Measurements from ENCODE around the gene BPTF. TPM values are rescaled to one million over a fixed set of nuclear protein-coding genes. Genes with fewer than 3 reads are reported as not detected.
"Not testable (repeated sequence)": the region's sequence is repeated elsewhere in the genome, so short reads cannot be mapped to it uniquely, and the experiment has no call there.

BPTF gene
- polyA plus RNA-seq, 3 donors from 2014 or later, result 5.0 to 30.9 (median 14.3) TPM

DNA sequence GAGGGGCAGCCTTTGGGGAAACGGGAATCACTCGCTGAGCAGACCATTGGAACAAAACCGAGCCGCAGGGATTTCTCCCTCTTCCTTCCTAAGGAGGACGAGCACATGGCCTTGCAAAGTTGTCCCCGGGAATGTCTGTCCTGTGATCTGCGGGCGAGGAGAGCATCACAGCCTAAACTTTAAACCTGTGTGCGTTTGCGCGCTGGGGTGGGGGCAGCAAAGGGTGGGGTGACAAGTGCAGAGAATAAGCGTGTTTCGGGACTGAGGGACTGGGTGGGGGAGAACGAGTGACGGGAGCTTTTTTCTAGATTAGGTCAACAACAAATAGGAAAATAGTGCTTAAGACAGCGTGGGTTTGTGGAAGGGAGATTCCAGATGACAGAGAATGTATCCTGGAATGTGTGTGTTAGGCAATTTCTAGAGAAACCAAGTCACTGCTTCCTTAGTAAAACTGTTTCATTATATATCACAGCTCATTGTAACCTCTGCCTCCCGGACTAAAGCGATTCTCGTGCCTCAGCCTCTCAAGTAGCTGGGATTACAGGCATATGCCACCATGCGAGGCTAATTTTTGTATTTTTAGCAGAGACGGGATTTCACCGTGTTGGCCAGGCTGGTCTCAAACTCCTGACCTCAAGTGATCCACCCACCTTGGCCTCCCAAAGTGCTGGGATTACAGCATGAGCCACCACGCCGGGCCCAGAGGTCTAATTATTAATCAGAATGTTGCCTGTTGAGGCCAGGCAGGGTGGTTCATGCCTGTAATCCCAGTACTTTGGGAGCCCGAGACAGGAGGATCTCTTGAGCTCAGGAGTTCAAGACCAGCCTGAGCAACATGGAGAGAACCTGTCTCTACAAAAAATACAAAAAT lies 171.2 kb downstream of the BPTF start, which contains the start of gene C17orf58:
Gene C17orf58 (minus strand): TSS at position 169 of the 871 bp plus-strand sequence. CDS start 271 bp downstream, outside the sequence.
- H3K9me3 Mint-ChIP-seq, H3K36me3 Mint-ChIP-seq, DNase-seq: not testable (repeated sequence)
- H3K4me3 Mint-ChIP-seq, result peak within 1 kb of the TSS; percentile 79 to 92 (median 89)
- H3K27me3 Mint-ChIP-seq (ENCODE audit: low read depth in 3 of 3), result peaks cover 13 to 33% (median 16%) of the 10 kb centered on the region in 3 donors
- H3K4me1 Mint-ChIP-seq, result peaks cover 28 to 34% of the 10 kb centered on the region in 2 donors
- peak within 1 kb of the TSS in 5 of 6 donors; percentile 19 to 89 (median 58) for H3K27ac Mint-ChIP-seq

DNA sequence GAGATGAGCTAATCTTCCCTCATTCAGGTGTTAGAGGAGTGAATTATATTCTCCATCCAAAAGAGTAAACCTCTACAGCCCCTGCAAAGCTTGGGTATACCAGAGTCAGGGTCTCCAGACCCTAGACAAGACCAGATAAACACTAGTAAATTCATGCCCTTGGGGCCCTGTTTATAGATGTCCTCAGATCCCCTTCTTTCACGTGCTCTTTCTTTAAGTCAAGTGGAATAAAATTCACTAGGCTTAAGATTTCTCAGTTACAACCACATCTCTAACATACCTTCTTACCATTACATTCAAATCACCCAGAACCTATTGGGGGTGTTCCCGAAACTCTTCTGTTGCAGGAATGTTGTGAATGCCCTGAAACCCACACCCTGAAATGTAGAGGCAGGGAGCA lies 173.2 kb downstream of the BPTF start:
- no peaks in the 10 kb centered on the region for H3K36me3 Mint-ChIP-seq
- H3K9me3 Mint-ChIP-seq, result no peaks in the 10 kb centered on the region
- DNase-seq, result no peak
- H3K4me3 Mint-ChIP-seq, result no peak overlapping the region
- peaks cover 8 to 30% (median 12%) of the 10 kb centered on the region in 3 donors for H3K27me3 Mint-ChIP-seq (ENCODE audit: low read depth in 3 of 3)
- H3K27ac Mint-ChIP-seq, result no peak overlapping the region
- H3K4me1 Mint-ChIP-seq, result peaks cover 20 to 28% of the 10 kb centered on the region in 2 donors

DNA sequence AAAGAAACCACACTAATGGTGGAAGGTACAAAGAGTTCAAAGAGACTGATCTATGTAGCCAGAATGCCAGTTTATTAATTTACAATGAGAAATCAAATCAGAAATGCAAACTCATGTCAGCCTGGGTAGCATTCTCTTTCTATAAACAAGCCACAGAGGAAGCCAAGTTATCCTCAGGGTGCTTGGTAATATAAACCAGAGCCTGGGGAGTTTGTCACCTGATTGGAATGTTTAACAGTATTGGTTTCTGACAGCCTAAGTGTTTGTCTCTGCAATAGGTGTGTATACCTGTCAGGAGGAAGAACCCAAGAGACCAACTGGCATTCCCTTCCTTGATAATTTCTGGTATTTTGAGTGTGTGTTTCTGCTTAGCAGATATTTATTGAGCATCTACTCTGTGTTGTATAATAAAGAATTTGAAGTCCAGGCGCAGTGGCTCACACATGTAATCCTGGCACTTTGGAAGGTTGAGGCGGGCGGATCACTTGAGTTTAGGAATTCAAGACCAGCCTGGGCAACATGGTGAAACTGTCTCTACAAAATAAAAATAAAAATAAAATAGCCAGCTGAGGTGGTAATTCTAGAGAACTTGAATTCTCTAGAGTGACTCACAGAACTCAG lies 174.1 kb downstream of the BPTF start:
- Mint-ChIP-seq H3K4me3 (no peak overlapping the region), H3K9me3 (no peaks in the 10 kb centered on the region), H3K36me3 (no peaks in the 10 kb centered on the region), H3K27ac (no peak overlapping the region), H3K27me3 (ENCODE audit: low read depth in 3 of 3) (peaks cover 8 to 23% (median 12%) of the 10 kb centered on the region in 3 donors), H3K4me1 (peaks cover 19 to 23% of the 10 kb centered on the region in 2 donors)
- no peak for DNase-seq

DNA sequence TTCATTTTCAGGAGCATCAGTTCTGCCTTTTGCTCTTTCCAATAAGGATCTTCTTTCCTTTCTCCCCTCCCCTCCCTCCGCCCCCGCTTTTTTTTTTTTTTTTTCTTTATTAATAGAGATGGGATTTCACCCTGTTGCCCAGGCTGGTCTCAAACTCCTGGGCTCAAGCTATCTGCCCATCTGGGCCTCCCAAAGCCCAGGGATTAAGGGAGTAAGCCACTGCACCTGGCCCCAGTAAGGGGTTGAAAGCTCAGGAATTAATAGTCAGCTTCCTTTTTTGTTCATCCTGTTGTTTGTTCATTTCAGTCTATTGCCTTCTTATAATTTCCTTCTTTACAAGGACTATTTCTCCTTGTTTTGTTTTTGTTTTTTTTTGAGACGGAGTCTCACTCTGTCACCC lies 178.9 kb downstream of the BPTF start:
- no peaks in the 10 kb centered on the region for H3K9me3 Mint-ChIP-seq
- DNase-seq, result no peak

DNA sequence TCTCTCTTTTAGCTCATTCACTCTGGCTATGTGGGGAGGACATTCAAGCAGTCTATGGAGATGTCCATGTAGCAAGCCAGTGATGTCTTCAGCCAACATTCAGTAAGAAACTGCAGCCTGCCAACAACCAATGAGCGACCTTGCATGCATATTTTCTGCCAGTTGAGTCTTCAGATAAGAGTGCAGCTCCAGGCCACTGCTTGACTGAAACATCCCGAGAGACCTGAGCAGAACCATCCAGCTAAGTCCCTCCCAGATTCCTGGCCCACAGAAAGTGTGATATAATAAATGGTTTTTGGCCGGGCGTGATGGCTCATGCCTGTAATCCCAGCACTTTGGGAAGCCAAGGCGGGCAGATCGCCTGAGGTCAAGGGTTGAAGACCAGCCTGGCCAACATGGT lies 181.5 kb downstream of the BPTF start:
- no peaks in the 10 kb centered on the region for H3K36me3 Mint-ChIP-seq
- peaks cover 0 to 2% (median 0%) of the 10 kb centered on the region in 6 donors for H3K9me3 Mint-ChIP-seq
- H3K27me3 Mint-ChIP-seq (ENCODE audit: low read depth in 3 of 3), result peaks cover 0 to 2% (median 0%) of the 10 kb centered on the region in 3 donors
- H3K4me1 Mint-ChIP-seq, result peaks cover 5 to 7% of the 10 kb centered on the region in 2 donors
- no peak for DNase-seq
- H3K27ac Mint-ChIP-seq, result no peak overlapping the region
- no peak overlapping the region for H3K4me3 Mint-ChIP-seq

More for the DNA sequence above, 178.9 kb downstream of the BPTF start:
- H3K27ac Mint-ChIP-seq, result no peak overlapping the region
- H3K4me3 Mint-ChIP-seq, result no peak overlapping the region
- H3K36me3 Mint-ChIP-seq, result no peaks in the 10 kb centered on the region
- peaks cover 0 to 2% (median 0%) of the 10 kb centered on the region in 3 donors for H3K27me3 Mint-ChIP-seq (ENCODE audit: low read depth in 3 of 3)
- H3K4me1 Mint-ChIP-seq, result no peaks in the 10 kb centered on the region

DNA sequence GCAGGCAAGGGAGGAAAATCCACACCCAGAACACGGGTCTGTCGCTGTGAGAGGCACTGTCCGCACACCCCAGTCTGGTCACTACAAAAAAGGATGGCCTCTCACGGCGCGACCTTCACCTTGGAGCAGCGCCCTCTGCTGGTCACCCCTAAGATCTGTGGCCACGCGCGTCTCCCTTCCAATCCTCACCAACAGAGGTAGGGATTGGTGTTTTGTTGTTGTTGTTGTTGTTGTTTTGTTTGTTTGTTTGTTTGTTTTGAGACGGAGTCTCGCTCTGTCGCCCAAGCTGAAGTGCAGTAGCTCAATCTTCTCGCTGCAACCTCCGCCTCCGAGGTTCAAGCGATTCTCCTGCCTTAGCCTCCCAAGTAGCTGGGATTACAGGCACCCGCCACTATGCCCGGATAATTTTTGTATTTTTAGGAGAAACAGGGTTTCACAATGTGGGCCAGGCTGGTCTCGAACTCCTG lies 185.9 kb downstream of the BPTF start:
- H3K9me3 Mint-ChIP-seq, result peaks cover 0 to 2% (median 0%) of the 10 kb centered on the region in 6 donors
- peak overlapping the region; percentile 54 to 76 (median 72) for H3K4me3 Mint-ChIP-seq
- H3K36me3 Mint-ChIP-seq, result peaks cover 0 to 3% (median 0%) of the 10 kb centered on the region in 3 donors
- H3K4me1 Mint-ChIP-seq, result peaks cover 7 to 8% of the 10 kb centered on the region in 2 donors
- peaks cover 0 to 2% (median 0%) of the 10 kb centered on the region in 3 donors for H3K27me3 Mint-ChIP-seq (ENCODE audit: low read depth in 3 of 3)
- DNase-seq, result peak; percentile 61 to 68 (median 62)
- H3K27ac Mint-ChIP-seq, result no peak overlapping the region

DNA sequence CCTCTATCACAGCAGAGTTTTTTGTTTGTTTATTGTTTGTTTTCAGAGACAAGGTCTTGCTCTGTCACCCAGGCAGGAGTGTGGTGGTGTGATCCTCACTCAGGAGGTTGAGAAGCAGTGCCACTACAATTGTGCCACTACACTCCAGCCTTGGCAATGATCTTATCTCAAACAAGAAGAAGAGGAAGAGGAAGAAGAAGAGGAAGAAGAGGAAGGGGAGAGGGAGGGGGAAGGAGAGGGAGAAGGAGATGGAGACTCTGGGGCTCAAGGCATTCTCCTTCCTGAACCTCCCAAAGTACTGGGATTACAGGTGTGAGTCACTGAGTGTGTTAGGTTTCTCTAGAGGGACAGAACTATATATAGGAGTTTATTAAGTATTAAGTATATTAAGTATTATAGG lies 188.1 kb downstream of the BPTF start:
- Mint-ChIP-seq H3K27me3 (ENCODE audit: low read depth in 3 of 3) (peaks cover 0 to 2% (median 2%) of the 10 kb centered on the region in 3 donors), H3K27ac (no peak overlapping the region), H3K4me3 (no peak overlapping the region), H3K36me3 (peaks cover 0 to 3% (median 0%) of the 10 kb centered on the region in 3 donors), H3K4me1 (peaks cover 7 to 10% of the 10 kb centered on the region in 2 donors), H3K9me3 (peaks cover 0 to 2% (median 0%) of the 10 kb centered on the region in 6 donors)
- DNase-seq, result no peak

DNA sequence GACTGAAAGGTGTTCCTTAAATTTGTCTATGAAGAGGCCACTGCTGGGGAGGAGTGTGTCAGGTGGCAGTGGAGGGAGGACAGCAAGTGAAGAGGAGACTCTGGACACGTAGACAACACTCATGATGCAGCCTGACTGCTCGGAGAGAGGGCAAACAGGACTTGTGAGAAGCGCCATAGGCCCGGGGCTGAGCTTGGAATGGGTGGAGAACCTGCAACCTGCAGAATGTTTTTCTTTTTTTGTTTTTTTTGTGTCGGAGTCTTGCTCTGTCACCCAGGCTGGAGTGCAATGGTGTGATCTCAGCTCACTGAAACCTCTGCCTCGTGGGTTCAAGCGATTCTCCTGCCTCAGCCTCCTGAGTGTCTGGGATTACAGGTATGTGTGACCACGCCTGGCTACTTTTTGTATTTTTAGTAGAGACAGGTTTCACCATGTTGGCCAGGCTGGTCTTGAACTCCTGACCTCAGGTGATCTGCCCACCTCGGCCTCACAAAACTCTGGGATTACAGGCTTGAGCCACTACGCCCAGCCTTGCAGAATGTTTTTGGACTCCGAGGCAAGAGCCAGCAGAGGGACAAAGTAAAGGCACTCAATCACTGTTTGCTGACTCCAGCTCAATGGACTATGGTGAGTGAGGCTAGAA lies 189.9 kb downstream of the BPTF start:
- Mint-ChIP-seq H3K27me3 (ENCODE audit: low read depth in 3 of 3) (peaks cover 10 to 16% (median 11%) of the 10 kb centered on the region in 3 donors), H3K36me3 (peaks cover 0 to 3% (median 0%) of the 10 kb centered on the region in 3 donors), H3K27ac (peak overlapping the region in 1 of 6 donors; percentile 41), H3K4me3 (peak overlapping the region in 1 of 5 donors; percentile 45), H3K4me1 (peaks cover 17 to 20% of the 10 kb centered on the region in 2 donors), H3K9me3 (peaks cover 0 to 2% (median 0%) of the 10 kb centered on the region in 6 donors)
- no peak for DNase-seq

DNA sequence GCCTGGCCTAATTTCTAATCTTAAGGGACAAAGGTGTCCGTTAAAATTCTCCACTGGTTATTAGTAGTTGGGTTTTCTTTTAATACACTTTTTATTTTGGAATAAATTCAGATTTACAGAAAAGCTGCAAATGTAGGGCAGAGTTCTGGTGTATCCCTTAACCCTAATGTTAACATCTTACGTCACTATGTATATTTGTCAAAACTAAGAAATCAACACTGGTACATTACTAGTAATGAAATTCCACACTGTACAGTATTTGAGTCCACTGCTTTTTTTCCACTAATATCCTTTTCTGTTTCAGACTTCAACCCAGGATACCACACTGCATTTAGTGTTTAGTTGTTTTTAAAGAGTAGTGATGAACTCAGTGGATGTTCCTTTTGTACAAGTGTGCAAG lies 191.5 kb downstream of the BPTF start:
- H3K4me3 Mint-ChIP-seq, result peak overlapping the region in 1 of 5 donors; percentile 21
- no peaks in the 10 kb centered on the region for H3K9me3 Mint-ChIP-seq
- H3K36me3 Mint-ChIP-seq, result peaks cover 0 to 3% (median 0%) of the 10 kb centered on the region in 3 donors
- no peak for DNase-seq
- H3K27ac Mint-ChIP-seq, result peak overlapping the region in 2 of 6 donors; percentile 7 to 62
- H3K4me1 Mint-ChIP-seq, result peaks cover 17 to 21% of the 10 kb centered on the region in 2 donors
- peaks cover 15 to 22% (median 16%) of the 10 kb centered on the region in 3 donors for H3K27me3 Mint-ChIP-seq (ENCODE audit: low read depth in 3 of 3)

GRCh38 chr17:68018493-68018892 lies 193.2 kb downstream of the BPTF start:
- peaks cover 15 to 22% (median 16%) of the 10 kb centered on the region in 3 donors for H3K27me3 Mint-ChIP-seq (ENCODE audit: low read depth in 3 of 3)
- H3K27ac Mint-ChIP-seq, H3K4me3 Mint-ChIP-seq, DNase-seq, H3K9me3 Mint-ChIP-seq, H3K36me3 Mint-ChIP-seq: not testable (repeated sequence)
- H3K4me1 Mint-ChIP-seq, result peaks cover 17 to 21% of the 10 kb centered on the region in 2 donors

DNA sequence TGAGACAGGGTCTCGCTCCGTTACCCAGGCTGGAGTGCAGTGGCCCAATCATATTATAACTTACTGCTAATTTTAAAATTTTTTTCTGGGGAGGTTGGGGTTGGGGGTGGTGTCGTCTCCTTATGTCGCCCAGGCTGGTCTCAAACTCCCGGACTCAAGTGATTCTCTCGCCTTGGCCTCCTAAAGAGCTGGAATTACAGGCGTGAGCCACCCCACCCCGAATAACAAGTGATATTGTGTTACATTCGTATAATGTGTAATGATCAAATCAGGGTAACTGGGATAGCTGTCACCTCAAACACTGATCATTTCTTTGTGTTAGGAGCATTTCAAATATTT lies 194.0 kb downstream of the BPTF start:
- no peak for DNase-seq
- peak overlapping the region; percentile 84 to 93 (median 88) for H3K4me3 Mint-ChIP-seq
- H3K4me1 Mint-ChIP-seq, result peaks cover 17 to 21% of the 10 kb centered on the region in 2 donors
- H3K27me3 Mint-ChIP-seq (ENCODE audit: low read depth in 3 of 3), result peaks cover 15 to 22% (median 16%) of the 10 kb centered on the region in 3 donors
- H3K9me3 Mint-ChIP-seq, result no peaks in the 10 kb centered on the region
- H3K36me3 Mint-ChIP-seq, result peaks cover 0 to 3% (median 0%) of the 10 kb centered on the region in 3 donors
- H3K27ac Mint-ChIP-seq, result peak overlapping the region; percentile 87 to 93 (median 90)

DNA sequence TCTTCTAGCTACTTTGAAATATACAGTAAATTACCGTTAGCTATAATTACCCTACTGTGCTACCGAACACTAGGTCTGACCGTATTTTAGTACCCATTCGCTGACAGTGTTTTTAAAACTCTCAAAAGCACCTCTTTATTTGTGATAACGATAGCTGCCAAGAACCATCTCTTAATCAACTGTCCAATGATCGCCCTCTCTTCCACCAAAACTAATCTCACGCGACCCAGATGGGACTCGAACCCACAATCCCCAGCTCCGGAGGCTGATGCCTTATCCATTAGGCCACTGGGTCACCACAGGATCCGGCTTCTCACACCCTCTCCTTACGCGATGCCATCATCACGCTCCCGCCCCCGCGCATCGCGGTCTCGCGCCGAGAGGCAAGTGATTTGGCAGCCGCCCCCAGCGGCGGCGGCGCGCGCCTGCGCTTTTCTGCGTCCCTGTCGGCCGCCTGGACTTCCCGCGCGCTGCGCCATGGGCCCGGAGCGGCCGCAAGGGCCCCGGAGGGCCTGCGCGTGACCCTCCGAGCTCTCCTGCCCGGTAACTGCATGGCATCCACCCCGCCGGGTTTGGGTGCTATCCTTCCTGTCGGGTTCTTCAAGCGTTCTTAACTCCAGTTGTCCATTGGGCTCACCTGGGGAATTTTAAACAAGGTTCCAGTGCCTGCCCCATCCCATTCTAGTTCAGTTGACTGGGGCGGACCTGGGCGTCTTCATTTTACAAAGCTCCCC lies 194.5 kb downstream of the BPTF start:
- H3K4me1 Mint-ChIP-seq, result peaks cover 17 to 21% of the 10 kb centered on the region in 2 donors
- H3K27ac Mint-ChIP-seq, result peak overlapping the region; percentile 89 to 93 (median 92)
- H3K36me3 Mint-ChIP-seq, result no peaks in the 10 kb centered on the region
- no peaks in the 10 kb centered on the region for H3K9me3 Mint-ChIP-seq
- peak overlapping the region; percentile 84 to 93 (median 88) for H3K4me3 Mint-ChIP-seq
- peaks cover 15 to 22% (median 16%) of the 10 kb centered on the region in 3 donors for H3K27me3 Mint-ChIP-seq (ENCODE audit: low read depth in 3 of 3)
- peak; percentile 96 to 98 (median 97) for DNase-seq

- peak overlapping the region; percentile 84 to 93 (median 88) for H3K4me3 Mint-ChIP-seq
- H3K4me1 Mint-ChIP-seq, result peaks cover 17 to 21% of the 10 kb centered on the region in 2 donors
- peaks cover 15 to 22% (median 17%) of the 10 kb centered on the region in 3 donors for H3K27me3 Mint-ChIP-seq (ENCODE audit: low read depth in 3 of 3)
- no peaks in the 10 kb centered on the region for H3K9me3 Mint-ChIP-seq
- peak overlapping the region; percentile 80 to 93 (median 92) for H3K27ac Mint-ChIP-seq
- H3K36me3 Mint-ChIP-seq, result no peaks in the 10 kb centered on the region
- DNase-seq, result no peak
These were observed 195.1 kb downstream of the BPTF start for GRCh38 chr17:68020409-68020756.
